ENCODE results near the gene ILKAP. TPM values are rescaled to one million over a fixed set of nuclear protein-coding genes. Genes with fewer than 3 reads are reported as not detected.

Gene ILKAP
- total RNA-seq, 1 donor from 2014 or later, result 34.1 TPM

DNA sequence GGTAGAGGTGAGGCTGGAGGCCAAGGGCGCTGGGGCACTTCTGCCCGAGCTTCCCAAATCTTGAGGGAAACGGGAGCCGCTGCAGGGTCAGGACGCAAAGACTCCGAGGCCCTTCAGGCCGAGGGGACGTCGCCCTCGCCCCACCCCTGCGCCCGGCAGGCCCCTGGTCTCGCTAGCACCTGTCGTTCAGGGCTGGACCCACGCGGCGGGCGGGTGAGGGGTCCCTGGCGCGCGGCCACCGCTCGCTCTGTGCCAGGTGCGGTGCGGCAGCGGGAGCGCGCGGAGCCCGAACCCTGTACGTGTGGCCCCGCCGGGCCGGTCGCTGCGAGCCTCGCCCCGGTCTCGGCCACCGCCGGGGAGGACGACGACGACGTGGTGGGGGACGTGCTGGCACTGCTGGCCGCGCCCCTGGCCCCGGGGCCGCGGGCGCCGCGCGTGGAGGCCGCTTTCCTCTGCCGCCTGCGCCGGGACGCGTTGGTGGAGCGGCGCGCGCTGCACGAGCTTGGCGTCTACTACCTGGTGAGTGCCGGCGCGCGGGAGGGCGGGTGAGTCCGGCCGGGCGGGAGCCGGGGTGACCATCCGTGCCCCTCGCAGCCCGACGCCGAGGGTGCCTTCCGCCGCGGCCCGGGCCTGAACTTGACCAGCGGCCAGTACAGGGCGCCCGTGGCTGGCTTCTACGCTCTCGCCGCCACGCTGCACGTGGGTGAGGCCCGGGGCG, 39.9 kb downstream of the ILKAP start:
- H3K9me3 Mint-ChIP-seq (ENCODE audit: unreplicated experiment), result no peaks in the 10 kb centered on the region
- TF ChIP-seq, protein P1, sequence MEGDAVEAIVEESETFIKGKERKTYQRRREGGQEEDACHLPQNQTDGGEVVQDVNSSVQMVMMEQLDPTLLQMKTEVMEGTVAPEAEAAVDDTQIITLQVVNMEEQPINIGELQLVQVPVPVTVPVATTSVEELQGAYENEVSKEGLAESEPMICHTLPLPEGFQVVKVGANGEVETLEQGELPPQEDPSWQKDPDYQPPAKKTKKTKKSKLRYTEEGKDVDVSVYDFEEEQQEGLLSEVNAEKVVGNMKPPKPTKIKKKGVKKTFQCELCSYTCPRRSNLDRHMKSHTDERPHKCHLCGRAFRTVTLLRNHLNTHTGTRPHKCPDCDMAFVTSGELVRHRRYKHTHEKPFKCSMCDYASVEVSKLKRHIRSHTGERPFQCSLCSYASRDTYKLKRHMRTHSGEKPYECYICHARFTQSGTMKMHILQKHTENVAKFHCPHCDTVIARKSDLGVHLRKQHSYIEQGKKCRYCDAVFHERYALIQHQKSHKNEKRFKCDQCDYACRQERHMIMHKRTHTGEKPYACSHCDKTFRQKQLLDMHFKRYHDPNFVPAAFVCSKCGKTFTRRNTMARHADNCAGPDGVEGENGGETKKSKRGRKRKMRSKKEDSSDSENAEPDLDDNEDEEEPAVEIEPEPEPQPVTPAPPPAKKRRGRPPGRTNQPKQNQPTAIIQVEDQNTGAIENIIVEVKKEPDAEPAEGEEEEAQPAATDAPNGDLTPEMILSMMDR (IDR thresholded peaks at IDR 0.05), result no peak
- H3K4me1 Mint-ChIP-seq (ENCODE audit: unreplicated experiment), result peaks cover 11% of the 10 kb centered on the region
- no peak overlapping the region for H3K4me3 Mint-ChIP-seq (ENCODE audit: unreplicated experiment)
- H3K27ac Mint-ChIP-seq (ENCODE audit: unreplicated experiment), result no peak overlapping the region
- peaks cover 2% of the 10 kb centered on the region for H3K36me3 Mint-ChIP-seq (ENCODE audit: unreplicated experiment)
- no peaks in the 10 kb centered on the region for H3K27me3 Mint-ChIP-seq (ENCODE audit: unreplicated experiment)
- DNase-seq (ENCODE audit: extremely low spot score, unreplicated experiment), result no peak

DNA sequence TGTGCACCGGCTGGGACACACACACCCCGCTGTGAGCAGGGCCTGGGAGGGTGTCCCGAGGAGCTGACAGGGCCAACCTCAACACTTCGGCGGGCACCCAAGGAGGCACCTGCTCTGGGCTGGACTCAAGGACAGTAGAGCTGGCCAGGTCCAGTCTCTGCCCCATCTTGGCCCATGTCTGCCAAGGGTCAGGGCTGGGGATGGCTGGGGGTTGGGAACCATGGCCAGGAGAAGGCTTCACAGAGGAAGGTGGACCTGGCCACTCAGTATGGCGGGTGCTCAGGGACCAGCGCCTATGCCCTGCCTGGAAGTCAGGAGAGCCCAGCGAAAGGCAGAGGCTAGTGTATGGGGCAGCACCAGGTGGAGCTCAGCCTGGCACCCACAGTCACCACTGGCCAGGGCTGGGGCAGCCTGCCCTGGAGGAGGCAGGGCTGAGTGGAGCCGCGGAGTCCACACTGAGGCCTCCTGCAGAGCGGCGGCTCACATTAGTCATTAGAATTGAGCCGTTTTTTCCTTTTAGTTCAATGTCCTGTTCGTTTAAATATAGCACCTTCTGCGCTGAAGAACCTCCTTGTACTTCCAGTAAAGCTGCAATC, 40.6 kb downstream of the ILKAP start:
- no peak overlapping the region for H3K4me3 Mint-ChIP-seq (ENCODE audit: unreplicated experiment)
- H3K27me3 Mint-ChIP-seq (ENCODE audit: unreplicated experiment), result no peaks in the 10 kb centered on the region
- no peak overlapping the region for H3K27ac Mint-ChIP-seq (ENCODE audit: unreplicated experiment)
- TF ChIP-seq, protein P1 (IDR thresholded peaks at IDR 0.05), result no peak
- no peaks in the 10 kb centered on the region for H3K36me3 Mint-ChIP-seq (ENCODE audit: unreplicated experiment)
- no peak for DNase-seq (ENCODE audit: extremely low spot score, unreplicated experiment)
- peaks cover 9% of the 10 kb centered on the region for H3K4me1 Mint-ChIP-seq (ENCODE audit: unreplicated experiment)
- H3K9me3 Mint-ChIP-seq (ENCODE audit: unreplicated experiment), result no peaks in the 10 kb centered on the region

- Mint-ChIP-seq H3K9me3 (ENCODE audit: unreplicated experiment) (no peaks in the 10 kb centered on the region), H3K27ac (ENCODE audit: unreplicated experiment) (no peak overlapping the region), H3K4me1 (ENCODE audit: unreplicated experiment) (peaks cover 9% of the 10 kb centered on the region), H3K36me3 (ENCODE audit: unreplicated experiment) (no peaks in the 10 kb centered on the region), H3K27me3 (ENCODE audit: unreplicated experiment) (no peaks in the 10 kb centered on the region), H3K4me3 (ENCODE audit: unreplicated experiment) (no peak overlapping the region)
- TF ChIP-seq, protein P1 (IDR thresholded peaks at IDR 0.05), result no peak
- DNase-seq (ENCODE audit: extremely low spot score, unreplicated experiment), result no peak
Measured at GRCh38 chr2:238162251-238162845, 41.1 kb downstream of the ILKAP start.

DNA sequence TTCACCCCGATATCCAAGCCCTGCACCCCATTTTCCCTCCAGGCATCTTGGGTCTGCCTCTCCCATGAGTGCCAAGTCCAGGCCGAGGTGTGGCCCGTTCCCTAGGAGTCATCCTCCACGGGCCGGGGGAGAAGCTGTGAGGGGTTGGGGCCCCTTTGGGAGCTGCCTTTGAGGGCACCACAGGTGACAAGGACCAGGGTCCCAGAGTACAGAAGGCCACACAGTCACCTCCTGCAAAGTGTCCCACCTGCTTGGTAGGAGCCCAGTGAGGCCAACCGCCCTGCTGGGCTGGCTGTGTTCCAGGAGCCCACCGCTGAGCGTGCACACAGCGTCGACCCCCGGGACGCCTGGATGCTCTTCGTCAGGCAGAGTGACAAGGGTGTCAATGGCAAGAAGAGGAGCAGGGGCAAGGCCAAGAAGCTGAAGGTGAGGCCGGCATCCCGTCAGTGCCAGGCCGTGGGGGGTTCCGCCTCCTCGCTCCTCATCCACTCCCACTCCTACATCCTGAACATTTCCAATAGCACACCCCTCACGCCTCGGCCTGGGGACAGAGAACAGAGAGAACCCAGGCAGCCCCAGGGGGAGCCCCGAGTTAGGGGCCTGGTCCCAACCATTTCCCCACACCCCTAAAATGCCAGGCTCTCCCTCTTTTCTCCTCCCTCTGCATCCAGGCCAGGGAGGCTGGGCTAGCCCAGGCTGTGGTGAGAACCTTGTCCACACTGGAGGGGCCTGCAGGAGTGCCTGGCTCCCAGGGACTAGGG, 42.0 kb downstream of the ILKAP start:
- no peak for DNase-seq (ENCODE audit: extremely low spot score, unreplicated experiment)
- Mint-ChIP-seq H3K4me3 (ENCODE audit: unreplicated experiment) (no peak overlapping the region), H3K9me3 (ENCODE audit: unreplicated experiment) (no peaks in the 10 kb centered on the region), H3K36me3 (ENCODE audit: unreplicated experiment) (no peaks in the 10 kb centered on the region), H3K27ac (ENCODE audit: unreplicated experiment) (no peak overlapping the region), H3K27me3 (ENCODE audit: unreplicated experiment) (no peaks in the 10 kb centered on the region), H3K4me1 (ENCODE audit: unreplicated experiment) (peaks cover 9% of the 10 kb centered on the region)
- TF ChIP-seq, protein P1 (IDR thresholded peaks at IDR 0.05), result no peak
